OCI-LY3 (cell line): ENCODE results near the gene NRXN3.

ENCODE experiments used
- H2AFZ ChIP-seq: fragments of 200-600, 300-600 bp; shearing (Covaris generic); 2 replicates; pipeline ENCODE4 v1.6.0; 2014; ENCODE audit warnings: antibody characterized with exemption, low read depth, low read length
- H3K27ac ChIP-seq: fragments of 200-600, 300-600 bp; sonication (generic); 2 replicates; pipeline ENCODE4 v1.5.1; 2014; ENCODE audit warnings: mild to moderate bottlenecking, low read length, moderate library complexity, mixed read lengths
- H3K27me3 ChIP-seq: fragments of 200-600, 300-600 bp; sonication (generic); 2 replicates; pipeline ENCODE4 v1.6.1; 2014; ENCODE audit warnings: low read depth, low read length, mixed read lengths
- H3K36me3 ChIP-seq: fragments of 200-600, 300-600 bp; sonication (generic); replicated peaks from 2 replicates; pipeline ENCODE3; 2014; ENCODE audit warnings: low read depth, low read length, mixed read lengths
- H3K4me1 ChIP-seq: fragments of 300-600, 200-600 bp; sonication (generic); 2 replicates; pipeline ENCODE4 v1.6.1; 2014; ENCODE audit warnings: low read length, mixed read lengths
- H3K4me2 ChIP-seq: fragments of 200-600, 300-600 bp; sonication (generic); 2 replicates; pipeline ENCODE4 v1.6.1; 2014; ENCODE audit warnings: low read length, mixed read lengths
- H3K4me3 ChIP-seq: fragments of 300-600, 200-600 bp; sonication (generic); 2 replicates; pipeline ENCODE4 v1.5.1; 2014; ENCODE audit warnings: antibody characterized with exemption, mild to moderate bottlenecking, low read length, moderate library complexity
- H3K79me2 ChIP-seq: fragments of 300-600, 200-600 bp; shearing (Covaris generic); 2 replicates; pipeline ENCODE4 v1.6.1; 2014; ENCODE audit warnings: mild to moderate bottlenecking, low read length, mixed read lengths
- H3K9ac ChIP-seq: fragments of 300-600, 200-600 bp; shearing (Covaris generic); 2 replicates; pipeline ENCODE4 v1.6.0; 2014; ENCODE audit warnings: mild to moderate bottlenecking, low read length, moderate library complexity
- H3K9me3 ChIP-seq: fragments of 200-600, 300-600 bp; shearing (Covaris generic); 2 replicates; pipeline ENCODE4 v1.6.1; 2014; ENCODE audit warnings: low read length, mixed read lengths; ENCODE audit not compliant: insufficient read depth
- H4K20me1 ChIP-seq: fragments of 200-600, 300-600 bp; sonication (generic); 2 replicates; pipeline ENCODE4 v1.6.1; 2016; ENCODE audit warnings: low read length, mixed read lengths; ENCODE audit not compliant: insufficient read depth
- EZH2phosphoT487 ChIP-seq: fragments of 200-600 bp; shearing (Covaris generic); IDR thresholded peaks from 2 replicates; pipeline ENCODE4 v1.6.1; 2018; ENCODE audit warnings: antibody characterized with exemption, mixed run types, low read depth
- TF ChIP-seq, protein P1 (sequence below): fragments of 200-600, 300-600 bp; sonication (generic); IDR thresholded peaks from 2 replicates; pipeline ENCODE4 v1.5.1; 2014; ENCODE audit warnings: antibody characterized with exemption, low read length, low read depth

The NRXN3 gene

DNA sequence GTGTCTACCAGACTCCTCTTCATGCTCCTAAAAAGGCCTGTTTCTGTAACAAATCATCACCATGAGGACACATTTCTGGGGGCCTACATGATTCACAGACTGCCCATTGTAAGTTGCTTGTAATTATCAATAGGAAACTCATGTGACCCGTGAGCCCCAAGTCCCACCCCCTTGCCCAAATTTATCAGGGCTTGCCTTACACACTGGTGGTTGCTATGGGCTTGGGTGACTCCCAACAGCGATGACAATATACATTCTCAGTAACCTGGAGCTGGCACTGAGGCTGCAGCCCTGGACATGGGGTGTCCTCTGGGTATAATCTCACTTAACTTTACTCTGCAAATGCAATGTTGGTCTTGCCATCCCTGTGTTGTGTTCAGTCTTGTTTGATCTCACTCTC is 149.2 kb downstream of the NRXN3 start:
- Histone ChIP-seq H3K27ac (no peak overlapping the region), H3K4me1 (no peaks in the 10 kb centered on the region), H3K4me3 (no peak overlapping the region), H3K79me2 (no peaks in the 10 kb centered on the region), H3K9me3 (no peaks in the 10 kb centered on the region), H3K36me3 (no peaks in the 10 kb centered on the region), H2AFZ (no peak overlapping the region), H3K27me3 (no peaks in the 10 kb centered on the region; the same call in 1 of the 2 replicates), H4K20me1 (no peaks in the 10 kb centered on the region), H3K4me2 (no peak overlapping the region), H3K9ac (no peak overlapping the region)
- TF ChIP-seq, protein P1, sequence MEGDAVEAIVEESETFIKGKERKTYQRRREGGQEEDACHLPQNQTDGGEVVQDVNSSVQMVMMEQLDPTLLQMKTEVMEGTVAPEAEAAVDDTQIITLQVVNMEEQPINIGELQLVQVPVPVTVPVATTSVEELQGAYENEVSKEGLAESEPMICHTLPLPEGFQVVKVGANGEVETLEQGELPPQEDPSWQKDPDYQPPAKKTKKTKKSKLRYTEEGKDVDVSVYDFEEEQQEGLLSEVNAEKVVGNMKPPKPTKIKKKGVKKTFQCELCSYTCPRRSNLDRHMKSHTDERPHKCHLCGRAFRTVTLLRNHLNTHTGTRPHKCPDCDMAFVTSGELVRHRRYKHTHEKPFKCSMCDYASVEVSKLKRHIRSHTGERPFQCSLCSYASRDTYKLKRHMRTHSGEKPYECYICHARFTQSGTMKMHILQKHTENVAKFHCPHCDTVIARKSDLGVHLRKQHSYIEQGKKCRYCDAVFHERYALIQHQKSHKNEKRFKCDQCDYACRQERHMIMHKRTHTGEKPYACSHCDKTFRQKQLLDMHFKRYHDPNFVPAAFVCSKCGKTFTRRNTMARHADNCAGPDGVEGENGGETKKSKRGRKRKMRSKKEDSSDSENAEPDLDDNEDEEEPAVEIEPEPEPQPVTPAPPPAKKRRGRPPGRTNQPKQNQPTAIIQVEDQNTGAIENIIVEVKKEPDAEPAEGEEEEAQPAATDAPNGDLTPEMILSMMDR = no peak
- no peak for TF ChIP-seq EZH2phosphoT487

DNA sequence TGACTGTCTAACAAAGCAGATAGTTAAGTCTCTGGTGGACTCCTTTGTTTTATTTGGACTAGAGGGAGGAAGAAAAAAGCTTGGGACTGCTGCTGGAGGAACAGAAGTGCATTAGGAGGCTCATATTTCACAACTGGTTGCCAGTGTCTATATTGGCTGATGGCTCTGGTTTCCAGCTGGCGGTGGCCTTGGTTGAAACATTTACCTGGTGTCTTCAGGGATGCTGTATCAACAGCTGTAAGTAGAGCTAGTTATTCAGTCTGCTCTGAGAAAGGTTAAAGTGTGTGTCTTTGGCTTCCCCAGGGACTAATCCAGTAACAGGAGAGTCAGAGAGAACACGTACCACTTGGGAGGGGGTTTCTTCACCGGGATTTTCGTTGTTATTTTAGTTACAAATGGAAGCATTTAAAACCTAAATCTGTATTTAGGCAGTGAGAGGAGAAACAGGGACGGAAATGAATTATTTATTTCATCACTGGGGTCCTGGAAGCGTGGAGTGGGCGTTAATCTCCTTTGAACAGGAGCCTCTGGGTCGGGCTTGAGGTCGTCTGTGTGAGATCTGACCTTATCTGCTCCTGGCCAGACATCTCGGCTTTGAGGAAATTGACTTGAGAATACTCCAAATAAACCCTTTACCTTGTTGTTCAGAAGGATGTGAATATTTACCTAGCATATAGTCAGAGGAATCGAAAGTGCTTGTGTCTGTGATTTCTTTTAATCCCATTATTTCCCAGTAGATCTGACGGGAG is 149.9 kb downstream of the NRXN3 start:
- Histone ChIP-seq H3K9ac (no peak overlapping the region), H3K79me2 (no peaks in the 10 kb centered on the region), H3K27me3 (no peaks in the 10 kb centered on the region; the same call in 1 of the 2 replicates), H3K4me3 (no peak overlapping the region), H4K20me1 (no peaks in the 10 kb centered on the region), H2AFZ (no peak overlapping the region), H3K36me3 (no peaks in the 10 kb centered on the region), H3K27ac (no peak overlapping the region), H3K9me3 (no peaks in the 10 kb centered on the region), H3K4me1 (no peaks in the 10 kb centered on the region), H3K4me2 (no peak overlapping the region)
- TF ChIP-seq, protein P1 = no peak
- TF ChIP-seq EZH2phosphoT487 = no peak

DNA sequence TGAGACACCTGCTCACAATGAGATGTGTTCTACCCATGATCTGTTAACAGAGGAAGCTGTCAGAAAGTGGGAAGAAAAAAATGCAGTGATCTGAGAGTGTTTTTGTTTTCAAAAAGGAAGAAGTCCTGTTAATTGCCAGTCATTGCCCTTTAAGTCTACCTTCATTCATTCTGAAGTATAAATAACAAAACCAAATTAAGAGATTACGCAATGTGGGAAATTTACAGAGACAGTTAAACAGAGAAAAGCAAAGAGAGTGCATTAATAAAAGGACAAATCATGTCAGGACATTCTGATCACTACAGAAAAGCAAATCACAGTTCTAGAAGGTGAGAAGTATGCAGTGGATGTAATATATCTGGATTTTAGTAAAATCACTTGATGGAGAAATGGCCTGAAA is 154.2 kb downstream of the NRXN3 start:
- no peaks in the 10 kb centered on the region for H3K79me2 ChIP-seq
- TF ChIP-seq, protein P1 = no peak
- no peak for TF ChIP-seq EZH2phosphoT487
- H2AFZ ChIP-seq = no peak overlapping the region
- no peak overlapping the region for H3K27ac ChIP-seq
- no peak overlapping the region for H3K4me2 ChIP-seq
- H3K9ac ChIP-seq = no peak overlapping the region
- no peaks in the 10 kb centered on the region; the same call in 1 of the 2 replicates for H4K20me1 ChIP-seq
- no peak overlapping the region for H3K4me3 ChIP-seq
- no peaks in the 10 kb centered on the region for H3K36me3 ChIP-seq
- no peaks in the 10 kb centered on the region for H3K9me3 ChIP-seq
- no peaks in the 10 kb centered on the region for H3K4me1 ChIP-seq
- peaks cover 5% of the 10 kb centered on the region; the same call in 1 of the 2 replicates for H3K27me3 ChIP-seq

DNA sequence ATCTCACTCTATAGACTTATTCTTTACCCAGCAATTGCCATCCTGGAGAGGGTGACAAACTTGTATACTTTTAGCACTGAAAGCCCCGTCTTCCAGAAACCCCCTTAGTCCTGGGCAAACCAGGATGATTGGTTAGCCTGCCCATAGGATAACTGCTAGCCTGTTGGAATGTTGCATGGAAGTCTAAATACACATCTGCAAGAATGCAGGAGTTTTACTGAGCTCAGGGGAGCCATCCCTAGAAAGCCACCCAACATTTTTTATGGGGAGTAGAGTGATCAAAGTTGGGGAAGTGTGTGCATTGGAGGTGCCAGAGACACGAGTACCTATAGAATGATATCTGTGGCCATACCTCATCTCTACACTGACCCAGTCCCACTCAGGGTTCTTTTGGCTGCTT is 155.7 kb downstream of the NRXN3 start:
- no peak overlapping the region for H3K4me2 ChIP-seq
- H3K79me2 ChIP-seq = no peaks in the 10 kb centered on the region
- H3K36me3 ChIP-seq = no peaks in the 10 kb centered on the region
- H3K4me3 ChIP-seq = no peak overlapping the region
- TF ChIP-seq, protein P1 = no peak
- no peak for TF ChIP-seq EZH2phosphoT487
- no peaks in the 10 kb centered on the region for H3K9me3 ChIP-seq
- peaks cover 5% of the 10 kb centered on the region; the same call in 1 of the 2 replicates for H3K27me3 ChIP-seq
- H3K9ac ChIP-seq = no peak overlapping the region
- H3K27ac ChIP-seq = no peak overlapping the region
- H3K4me1 ChIP-seq = no peaks in the 10 kb centered on the region
- no peaks in the 10 kb centered on the region; the same call in 1 of the 2 replicates for H4K20me1 ChIP-seq
- H2AFZ ChIP-seq = no peak overlapping the region
